Fibroblast of skin of left biceps (primary cell): Measurements from ENCODE around the gene ITGA5.
"Not testable (repeated sequence)": the region's sequence is repeated elsewhere in the genome, so short reads cannot be mapped to it uniquely, and the experiment has no call there.

Source experiments
- DNase-seq, 2 experiments: peaks; one replicate each; pipeline ENCODE4 v3.0.0-alpha.2; 2013; ENCODE audit warnings: low read depth in 2 of 2

The ITGA5 gene

DNA sequence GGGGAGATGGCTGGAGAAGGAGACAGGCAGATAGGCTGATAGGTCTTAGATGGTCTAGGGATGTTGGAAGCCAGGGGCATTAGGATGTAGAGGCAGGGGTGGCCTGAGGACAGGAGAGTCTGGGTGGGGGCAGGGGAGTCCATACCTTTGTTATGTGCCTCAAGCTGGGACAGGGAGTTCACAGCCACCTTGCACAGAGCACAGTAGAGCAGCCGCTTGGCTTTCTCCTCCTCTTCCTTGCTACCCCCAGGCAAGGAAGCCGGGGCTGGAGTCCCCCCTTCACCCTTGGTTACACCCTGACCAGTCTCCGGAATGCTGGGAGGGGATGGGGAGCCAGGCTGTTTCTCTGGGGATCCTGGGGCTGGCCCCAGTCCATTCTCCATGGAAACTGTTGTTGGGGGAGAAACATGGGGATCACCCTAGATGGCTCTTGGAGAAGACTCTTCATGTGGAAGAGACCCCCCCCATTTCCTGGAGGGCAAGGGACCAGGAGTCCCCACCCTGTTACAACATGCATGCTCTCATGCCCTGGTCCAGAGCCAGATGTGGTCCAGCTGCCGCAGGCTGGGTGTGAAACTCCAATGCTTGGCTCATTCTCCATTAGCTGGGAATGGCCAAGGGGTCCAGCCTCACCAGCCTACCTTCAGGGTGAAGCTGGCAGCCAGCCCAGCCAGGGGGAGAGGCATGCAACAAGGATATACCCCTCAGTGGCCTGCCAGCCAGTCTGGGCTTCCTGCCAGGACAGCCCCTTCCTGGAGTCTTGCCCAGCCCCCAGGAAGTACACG is 47.5 kb downstream of the ITGA5 start:
- no peak for DNase-seq

DNA sequence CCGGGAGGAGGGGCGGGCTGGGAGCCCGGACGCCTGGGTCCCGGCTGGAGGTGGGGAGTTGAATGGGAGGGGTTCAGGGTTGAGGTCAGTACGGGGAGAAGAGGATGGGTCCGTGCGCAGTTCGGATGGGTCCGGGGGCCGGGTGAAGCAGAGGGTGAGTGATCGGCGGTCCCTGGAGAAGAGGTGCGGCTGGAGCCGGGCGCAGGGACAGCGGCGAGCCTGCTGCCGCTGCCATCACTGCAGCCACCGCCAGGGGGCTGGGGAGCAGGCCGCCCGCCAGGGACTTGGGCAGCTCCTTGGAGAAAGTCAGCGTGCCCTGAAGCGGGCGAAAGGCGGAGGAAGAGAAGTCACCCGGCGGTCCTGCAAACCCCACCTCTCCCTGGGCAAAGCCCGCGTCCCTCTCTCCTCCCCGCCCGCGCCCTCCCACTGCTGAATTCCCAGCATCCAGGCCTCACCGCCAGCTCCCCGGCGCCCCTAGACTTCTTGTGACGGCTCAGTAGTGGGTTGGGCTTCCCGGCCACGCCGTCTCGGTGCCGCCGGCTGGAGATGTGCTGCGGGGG is 48.8 kb downstream of the ITGA5 start:
- no peak for DNase-seq

DNA sequence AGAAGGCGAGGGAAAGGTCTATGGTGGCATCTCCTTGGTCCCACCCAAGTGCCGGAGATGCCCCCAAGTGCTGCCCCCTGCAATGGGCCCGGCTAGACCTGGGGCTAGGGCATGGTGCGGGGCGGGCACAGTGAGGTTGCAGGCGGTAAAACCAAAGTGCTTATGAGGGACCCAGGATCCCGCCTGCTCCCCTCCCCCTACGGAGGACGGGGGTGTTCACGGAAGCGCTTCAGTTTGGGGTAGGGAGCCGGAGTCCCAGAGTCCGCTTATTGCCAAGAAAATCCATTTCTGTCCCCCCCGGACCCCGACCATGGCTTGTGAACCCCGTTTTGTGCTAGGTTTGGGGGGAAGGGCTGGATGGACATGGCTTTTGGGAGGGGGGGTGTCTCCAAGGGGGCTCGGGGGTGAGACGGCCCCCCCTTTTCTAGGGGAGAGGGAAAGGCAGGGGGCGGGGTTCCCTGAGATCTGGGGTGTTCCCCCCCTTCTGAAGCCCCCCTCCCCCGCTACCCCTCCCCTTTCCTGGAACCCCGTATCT is 49.4 kb downstream of the ITGA5 start:
- DNase-seq: no peak

DNA sequence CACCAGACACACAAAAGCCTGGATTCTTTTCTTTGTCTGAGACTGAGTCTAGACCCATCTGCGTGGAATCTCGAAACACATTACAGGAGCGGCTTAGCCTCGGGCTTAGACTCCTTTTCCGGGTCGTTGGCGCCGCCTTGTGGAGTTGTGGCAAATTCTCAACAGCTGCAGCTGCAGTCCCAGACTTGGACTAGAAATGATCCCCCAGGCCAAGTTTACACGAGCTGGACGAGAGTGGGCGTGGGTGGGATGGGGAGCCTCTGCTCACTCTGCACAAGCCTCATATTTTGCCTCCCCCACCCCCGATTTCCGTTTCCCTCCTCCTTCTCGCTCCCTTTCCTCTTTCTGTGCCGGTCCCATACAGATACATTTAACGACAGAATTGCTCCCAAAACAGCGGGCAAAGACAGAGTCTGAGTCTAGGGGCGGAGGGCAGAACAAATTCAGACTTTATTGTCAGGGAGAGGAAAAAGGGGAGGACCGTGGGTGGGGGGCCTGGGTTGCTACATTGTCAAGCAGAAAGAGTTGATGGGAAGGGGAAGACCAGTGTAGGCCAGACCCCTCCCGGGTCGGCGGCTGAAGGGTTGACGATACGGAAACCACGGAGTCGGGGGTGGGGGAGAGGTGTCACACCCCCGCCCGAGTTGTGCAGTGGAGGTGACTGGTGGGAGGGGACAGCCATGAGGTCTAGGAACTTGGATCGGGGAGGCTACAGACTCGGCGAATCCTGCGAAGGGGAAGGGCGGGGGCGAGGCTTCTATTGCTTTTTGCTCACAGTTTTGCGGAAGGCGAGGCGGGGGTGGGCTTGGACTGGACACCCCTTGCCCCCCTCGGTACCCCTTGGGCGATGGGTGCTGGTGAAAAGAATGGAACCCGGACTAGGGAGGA is 50.1 kb downstream of the ITGA5 start:
- DNase-seq: peak; percentile 54 to 66

DNA sequence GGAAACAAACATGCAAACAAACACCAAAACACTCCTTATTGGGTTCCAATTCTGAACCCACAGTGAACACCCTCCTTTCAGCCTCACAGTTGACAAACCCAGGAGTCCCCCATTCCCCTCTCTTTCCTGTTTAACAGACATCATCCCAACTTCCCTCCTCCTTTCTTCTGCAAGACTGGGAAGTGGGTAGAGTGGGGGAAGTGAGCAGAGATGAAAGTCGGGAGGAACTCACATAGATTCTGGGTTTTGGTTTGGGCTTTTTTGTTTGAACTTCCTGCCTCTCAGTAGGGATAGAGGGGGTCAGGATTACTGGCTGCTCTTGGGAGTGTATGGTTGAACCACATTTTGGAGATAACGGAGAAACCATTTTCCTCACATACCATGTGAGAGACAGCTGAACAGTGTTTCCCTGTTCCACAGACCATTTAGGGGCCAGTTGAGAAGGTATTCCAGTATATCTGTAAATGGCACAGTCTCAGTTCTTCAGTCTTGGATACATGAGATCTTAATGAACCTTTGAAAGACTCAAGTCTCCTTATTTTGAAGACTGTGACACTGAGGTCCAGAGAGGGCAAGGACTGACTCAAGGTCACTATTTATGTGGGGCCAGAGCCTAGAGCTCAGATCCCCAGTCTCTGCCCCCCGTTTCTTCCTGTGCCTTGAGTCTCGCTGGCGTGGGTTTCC is 50.9 kb downstream of the ITGA5 start:
- DNase-seq: no peak

DNA sequence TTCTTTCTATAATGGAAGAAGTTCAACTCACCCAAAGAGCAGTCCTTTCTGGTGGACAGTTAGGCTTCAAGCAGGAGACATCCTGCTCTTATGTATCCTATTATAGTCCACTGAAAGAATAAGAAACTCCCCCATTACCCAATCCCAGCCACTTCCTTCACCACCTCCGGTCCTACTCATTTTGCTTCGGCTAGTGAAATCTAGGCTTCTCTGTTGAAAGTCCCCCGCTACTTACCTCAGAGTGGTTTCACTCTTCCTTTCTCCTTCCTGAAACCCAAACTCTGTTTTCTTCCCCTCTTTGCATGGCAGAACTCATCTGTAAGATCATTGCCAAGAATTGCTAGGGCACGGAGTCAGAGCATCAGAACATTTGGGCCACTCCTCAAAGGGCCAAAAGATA is 54.7 kb downstream of the ITGA5 start, which contains the start of gene GPR84:
GPR84 (minus strand) TSS at position 74 of the 400 bp plus-strand sequence. CDS start 635 bp downstream, outside the sequence.
- no peak for DNase-seq

DNA sequence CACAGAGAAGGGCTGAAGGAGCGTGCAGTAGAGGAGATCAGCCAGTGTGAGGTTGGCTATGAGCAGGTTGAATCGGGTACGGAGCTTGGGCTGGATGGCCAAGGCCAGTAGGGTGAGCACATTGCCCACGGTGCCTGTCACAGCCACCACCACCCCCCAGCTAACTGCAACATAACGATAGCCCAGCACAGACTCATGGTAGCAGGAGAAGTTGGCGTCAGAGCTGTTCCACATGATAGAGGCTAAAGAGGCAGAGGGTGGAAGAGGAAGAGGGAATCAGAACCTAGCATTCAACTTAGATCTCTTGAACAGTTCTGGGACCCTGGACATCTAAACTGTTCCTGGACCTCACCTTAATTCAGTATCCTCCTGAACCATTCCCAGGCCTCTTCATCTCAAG is 55.4 kb downstream of the ITGA5 start:
- DNase-seq: no peak

DNA sequence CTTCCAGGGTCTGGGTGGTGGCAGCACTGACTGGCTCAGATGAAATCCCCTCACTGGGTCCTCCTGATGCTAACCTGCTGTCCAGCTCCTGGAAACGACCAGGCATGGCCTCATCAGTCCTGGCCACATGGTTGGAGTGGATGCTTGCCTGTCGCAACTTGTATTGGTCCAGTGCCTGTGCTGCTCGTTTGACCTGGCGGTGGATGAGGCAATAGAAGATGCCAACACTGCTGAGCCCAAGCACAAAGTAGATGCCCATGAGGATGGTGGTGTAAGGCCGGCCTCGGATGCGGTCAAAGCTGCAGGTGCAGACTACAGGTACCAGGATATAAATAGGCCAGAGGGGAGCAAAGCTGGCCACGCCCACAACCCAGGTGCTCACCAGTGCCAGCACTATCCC is 56.0 kb downstream of the ITGA5 start:
- no peak for DNase-seq

DNA sequence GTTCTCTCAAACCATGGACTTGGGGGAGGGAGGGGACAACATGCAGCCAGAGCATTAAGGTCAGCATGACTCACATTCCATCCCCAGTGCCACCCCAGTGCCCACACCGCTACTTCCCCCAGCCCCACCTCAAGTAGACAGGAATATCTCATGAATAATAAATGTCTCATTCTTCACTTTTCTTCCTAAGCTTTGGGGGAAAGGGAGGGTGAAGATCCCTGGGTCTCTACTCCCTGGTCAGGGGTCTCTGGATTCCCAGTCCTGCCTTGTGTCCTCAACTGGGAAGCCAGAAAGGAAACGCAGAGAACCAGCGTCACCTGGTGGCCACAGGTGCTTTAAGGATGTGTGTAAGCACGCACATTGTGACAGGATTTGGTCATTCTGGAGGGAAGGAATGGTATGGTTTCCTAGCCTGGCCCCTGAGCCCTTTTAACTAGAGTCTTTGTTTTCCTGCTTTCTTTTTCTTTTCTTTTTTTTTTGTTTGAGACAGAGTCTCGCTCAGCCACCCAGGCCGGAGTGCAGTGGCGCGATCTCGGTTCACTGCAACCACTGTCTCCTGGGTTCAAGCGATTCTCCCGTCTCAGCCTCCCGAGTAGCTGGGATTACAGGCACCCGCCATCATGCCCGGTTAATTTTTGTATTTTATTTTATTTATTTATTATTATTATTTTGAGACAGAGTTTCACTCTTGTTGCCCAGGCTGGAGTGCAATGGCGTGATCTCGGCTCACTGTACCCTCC is 58.2 kb downstream of the ITGA5 start:
- peak in 1 of 2 experiments; percentile 56 for DNase-seq

DNA sequence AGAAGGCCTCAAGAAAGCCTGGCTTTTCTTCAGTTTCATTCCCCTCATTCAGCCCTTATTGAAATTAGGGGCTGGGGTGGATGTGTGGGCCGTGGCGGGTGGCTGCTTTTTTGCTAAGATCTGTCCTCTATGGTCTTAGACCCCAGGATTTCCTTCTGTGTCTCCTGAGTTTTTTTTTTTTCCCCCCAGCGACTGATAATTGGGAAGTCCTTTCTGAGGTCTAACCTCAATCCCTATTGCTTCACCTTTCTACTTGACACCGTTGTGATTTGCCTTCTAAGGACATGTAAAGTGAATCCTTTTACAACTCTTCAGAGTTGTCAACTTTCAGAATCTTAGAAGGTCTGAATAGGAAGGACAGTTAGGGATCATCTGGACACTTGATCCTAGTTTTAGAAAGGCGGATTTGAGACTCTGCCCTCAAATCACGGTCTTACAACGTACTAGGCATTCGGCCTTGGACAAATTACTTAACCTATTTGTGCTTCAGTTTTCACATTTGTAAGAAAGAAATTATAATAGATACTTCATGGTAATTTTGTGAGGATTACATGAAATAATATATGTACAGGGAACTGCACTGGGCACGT is 59.2 kb downstream of the ITGA5 start:
- no peak for DNase-seq

DNA sequence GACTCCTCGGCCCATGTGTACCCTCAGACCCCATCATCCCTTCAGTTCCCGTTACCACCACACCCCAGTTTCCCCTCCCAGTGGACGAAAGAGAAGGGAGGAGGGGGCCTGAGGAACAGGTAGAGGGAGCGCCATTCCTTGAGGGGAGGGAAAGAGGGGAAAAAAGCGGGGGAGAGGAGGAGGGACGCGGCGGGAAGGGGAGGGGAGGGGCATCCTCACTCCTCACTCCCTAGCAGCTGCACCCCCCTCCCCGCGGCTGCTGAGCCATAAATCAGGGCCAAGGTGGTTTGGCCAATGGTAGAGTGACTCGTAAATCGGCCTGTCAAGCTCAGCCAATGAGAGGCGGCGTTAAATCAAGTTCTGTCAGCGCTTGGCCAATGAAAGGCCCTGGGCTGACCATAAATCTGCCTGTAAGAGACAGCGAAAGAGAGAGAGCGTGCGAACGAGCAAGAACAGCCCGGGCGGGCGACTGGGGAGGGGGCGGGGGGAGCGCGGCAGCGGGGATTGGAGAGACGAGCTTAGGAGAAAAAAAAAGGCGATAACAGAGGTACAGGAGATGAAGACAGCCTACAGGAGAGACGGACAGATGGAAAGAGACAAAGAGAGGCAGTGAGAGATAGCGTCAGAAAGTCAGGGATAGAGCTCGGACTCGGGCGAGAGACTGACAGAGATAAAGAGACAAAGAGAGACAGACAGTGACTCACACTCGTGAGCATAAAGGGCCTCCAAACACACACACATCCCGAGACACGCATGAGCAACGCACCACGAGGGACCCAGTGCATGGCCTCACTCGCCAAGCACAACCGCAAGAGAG is 59.9 kb downstream of the ITGA5 start:
- DNase-seq: peak; percentile 99 to 100

DNA sequence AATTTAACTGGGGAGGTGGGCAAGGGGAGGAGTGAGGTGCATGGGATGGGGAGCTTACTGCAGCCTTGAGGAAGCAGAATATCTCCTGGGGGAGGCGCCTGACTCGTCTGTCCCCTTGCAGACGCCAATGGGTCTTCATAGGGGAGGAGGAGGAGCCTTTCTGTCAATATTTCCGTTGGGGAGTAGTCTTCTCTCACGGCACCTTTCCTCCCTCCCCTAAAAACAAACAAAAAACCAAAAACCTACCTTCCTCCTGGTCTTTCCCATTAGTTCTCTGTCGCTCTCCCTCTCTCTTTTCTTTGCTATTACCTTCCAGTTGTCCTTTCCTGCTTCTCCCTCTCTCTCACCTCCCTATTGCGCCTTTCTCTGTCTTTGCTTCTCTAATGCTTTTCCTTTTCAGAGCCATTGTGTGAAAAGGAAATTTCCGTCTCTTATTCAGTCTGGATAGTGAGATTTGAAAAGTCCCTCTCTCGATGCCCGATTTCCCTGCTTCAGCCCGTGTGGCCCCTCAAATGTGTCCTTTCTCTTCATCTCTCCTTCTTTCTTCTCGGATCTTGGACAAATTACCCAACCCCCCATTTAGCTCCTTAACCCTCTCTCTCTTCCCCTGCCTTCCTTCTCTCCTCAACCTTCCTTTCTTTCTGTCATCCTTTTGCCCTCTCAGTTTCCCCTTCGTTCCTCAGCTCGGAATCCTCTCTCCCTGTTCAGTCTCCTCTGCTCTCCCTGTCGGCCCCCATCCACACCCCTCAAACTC is 60.7 kb downstream of the ITGA5 start:
- DNase-seq: no peak

DNA sequence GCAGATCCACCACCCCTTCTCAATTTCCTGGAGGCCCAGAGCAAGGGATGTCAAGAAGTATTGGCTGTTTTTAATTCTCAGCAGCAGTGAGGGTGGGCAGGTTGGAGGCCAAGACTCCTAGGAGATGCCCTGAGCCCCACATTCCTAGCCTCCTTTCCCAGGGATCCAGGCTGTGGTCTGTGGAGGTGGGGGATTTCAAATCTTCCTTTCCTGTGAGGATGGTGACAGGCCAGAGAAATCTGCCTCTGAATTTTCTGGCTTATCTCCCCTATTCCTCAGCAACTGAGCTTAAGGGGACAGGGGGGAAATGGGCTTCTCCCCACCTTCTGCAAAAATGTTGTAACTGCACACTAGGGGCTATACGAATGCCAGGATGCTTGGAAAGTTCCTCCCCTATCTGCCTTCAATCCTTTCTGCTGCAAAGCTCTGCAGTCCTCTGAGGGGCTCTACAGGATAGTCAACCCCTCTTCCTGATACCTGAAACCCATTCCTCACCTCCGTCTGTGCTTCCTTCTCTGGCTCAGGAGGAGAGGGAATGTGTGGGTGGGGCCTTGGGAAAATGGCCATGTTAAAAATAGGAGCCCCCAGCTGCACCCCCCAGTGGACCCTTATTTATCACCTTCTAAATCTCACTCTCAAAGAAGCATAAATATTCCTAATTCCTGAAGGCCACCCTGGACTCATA is 61.4 kb downstream of the ITGA5 start:
- no peak for DNase-seq

DNA sequence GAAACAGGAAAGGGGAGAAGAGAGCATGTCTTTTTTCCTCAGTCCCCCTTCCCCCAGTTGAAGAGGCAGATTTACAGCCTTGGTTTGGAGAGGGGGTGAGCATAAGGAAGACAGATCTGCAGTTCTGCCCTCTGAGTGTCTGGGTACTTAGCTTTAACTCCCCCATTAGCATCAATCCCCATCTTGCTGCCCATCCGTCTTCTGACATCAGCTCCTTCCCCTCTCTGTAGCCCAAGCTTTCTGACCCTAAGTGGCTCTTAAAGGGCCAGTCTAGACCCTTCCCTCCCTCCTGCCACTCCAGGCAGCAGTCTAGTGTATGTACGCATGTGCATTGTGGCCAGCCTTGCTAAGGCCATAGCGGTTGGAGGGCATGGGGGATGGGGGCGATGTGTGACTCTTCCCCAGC is 62.1 kb downstream of the ITGA5 start:
- DNase-seq: no peak

DNA sequence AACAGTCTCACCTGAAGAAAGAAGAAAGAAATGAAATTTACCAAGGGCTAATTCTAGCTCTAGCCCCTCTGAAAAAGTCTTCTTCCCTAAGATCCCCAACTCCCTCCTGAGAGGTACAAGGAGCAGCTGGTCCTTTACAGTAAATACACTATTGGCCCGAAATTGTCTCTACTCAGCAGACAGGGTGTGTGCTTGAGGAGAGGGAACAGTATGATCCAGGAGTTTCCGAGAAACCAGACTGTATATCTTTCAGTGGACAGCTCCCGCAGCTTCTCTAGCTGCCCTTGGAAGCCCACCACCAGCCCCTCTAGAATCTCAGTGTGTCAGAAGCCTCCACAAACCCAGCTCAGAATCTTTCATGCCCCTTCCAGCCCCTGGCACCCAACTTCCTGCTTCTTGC is 62.8 kb downstream of the ITGA5 start:
- no peak for DNase-seq

DNA sequence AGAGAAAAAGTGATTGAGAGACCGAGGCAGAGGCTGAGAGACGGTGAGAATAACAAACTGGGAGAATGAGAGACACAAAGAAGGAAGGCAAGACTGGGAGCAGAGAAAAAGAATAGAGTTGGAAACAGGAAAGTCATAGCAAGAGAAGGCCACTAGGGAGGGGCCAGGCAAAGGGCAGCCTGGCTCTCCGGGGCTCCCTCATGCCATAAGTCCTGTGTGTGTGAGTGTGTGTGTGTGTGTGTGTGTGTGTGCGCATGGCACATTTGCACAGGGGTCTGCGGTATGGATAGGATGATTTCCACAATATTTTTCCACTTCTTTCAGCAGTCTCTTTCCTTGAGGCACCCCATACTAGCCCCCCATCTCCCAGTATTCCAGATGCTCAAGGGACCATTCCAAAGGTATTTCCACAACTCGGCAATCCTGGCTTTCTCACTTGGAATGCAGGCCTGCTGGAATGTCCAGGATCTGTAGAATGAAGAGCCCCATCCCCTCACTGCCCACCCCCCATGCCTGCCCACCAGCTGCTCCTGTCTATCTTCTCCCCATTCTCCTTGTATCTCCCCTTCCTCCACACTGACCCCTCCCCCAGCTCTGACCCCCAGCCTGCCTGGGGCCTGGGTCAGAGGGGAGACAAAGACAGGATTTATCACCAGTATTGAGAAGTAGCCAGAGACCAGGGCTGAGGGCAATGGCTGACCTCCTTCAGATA is 63.8 kb downstream of the ITGA5 start:
- no peak for DNase-seq

DNA sequence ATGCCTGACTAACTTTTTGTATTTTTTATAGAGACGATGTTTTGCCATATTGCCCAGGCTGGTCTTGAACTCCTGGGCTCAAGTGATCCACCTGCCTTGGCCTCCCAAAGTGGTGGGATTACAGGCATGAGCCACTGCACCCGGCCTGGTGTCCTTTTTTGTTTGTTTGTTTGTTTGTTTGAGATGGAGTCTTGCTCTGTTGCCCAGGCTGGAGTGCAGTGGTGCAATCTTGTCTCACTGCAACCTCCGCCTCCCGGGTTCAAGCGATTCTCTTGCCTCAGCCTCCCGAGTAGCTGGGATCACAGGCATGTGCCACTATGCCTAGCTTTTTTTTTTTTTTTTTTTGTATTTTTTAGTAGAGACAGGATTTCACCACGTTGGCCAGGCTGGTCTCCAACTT is 64.8 kb downstream of the ITGA5 start:
- DNase-seq: not testable (repeated sequence)
